GM10248 (cell line): Measurements from ENCODE around the gene GLRA1.

ENCODE experiments used
- CTCF ChIA-PET: fragments of 300-600 bp; sonication (Branson Sonifier 250); formaldehyde crosslinking; extraction: SDS; loops from one replicate; lab custom pipeline; 2021; ENCODE audit warnings: antibody characterized with exemption; lab: Yijun Ruan, JAX
- POLR2A ChIA-PET: fragments of 350-650 bp; sonication (Branson Sonifier 250); formaldehyde crosslinking; extraction: SDS; loops from one replicate; lab custom pipeline; 2020; ENCODE audit warnings: antibody characterized with exemption; lab: Yijun Ruan, JAX
- DNase-seq: peaks from one replicate; pipeline ENCODE4 v3.0.0; 2012; ENCODE audit errors: extremely low spot score
- TF ChIP-seq, protein P1 (sequence below): IDR thresholded peaks from 2 replicates; pipeline ENCODE4 v1.5.1; 2012; ENCODE audit warnings: mild to moderate bottlenecking, low read depth; ENCODE audit errors: extremely low read depth, missing control alignments, control extremely low read depth

The GLRA1 gene

DNA sequence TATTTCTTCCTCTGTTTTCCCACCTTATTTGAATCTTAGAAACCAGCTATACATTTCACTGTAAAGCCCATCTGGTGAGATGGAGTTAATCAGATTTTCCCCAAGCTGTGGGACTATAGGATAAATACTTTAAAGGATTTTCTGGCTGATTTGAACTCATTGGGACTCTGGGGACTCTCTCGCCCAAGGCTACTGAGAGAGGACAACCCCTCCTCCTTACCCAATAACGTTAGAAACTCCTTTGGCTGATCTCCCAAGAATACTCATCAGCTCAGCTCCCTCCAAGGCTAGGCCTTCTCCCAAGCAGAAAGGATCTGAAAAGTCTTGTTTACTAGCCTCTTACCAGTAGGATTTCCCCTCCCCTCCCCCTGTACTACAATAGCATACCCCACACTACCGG is 1.5 kb upstream of the GLRA1 start:
- no peak for DNase-seq
- ChIA-PET POLR2A (no interaction called here), CTCF (no interaction called here)
- TF ChIP-seq, protein P1, sequence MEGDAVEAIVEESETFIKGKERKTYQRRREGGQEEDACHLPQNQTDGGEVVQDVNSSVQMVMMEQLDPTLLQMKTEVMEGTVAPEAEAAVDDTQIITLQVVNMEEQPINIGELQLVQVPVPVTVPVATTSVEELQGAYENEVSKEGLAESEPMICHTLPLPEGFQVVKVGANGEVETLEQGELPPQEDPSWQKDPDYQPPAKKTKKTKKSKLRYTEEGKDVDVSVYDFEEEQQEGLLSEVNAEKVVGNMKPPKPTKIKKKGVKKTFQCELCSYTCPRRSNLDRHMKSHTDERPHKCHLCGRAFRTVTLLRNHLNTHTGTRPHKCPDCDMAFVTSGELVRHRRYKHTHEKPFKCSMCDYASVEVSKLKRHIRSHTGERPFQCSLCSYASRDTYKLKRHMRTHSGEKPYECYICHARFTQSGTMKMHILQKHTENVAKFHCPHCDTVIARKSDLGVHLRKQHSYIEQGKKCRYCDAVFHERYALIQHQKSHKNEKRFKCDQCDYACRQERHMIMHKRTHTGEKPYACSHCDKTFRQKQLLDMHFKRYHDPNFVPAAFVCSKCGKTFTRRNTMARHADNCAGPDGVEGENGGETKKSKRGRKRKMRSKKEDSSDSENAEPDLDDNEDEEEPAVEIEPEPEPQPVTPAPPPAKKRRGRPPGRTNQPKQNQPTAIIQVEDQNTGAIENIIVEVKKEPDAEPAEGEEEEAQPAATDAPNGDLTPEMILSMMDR, result no peak

DNA sequence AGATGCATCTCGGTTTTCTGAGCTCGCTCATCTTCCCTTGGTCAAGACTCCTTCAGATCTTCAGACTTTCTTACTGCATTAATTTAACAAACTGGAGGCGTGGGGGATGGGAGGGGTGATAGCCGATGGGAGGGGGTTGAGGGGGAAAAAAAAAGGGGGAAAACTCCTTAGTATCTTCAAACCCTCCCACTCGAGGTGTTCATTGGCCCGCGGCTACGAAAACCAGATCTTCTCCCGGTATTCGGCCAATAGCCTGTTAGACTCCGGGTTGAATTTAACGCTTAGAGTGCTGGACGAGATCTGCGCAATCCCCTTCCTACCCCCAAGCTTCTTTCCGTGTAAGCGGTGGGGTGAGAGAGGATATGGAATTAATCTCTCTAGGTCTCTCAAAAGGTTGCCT is 689 bp upstream of the GLRA1 start:
- DNase-seq, result no peak
- CTCF ChIA-PET, result no interaction called here
- TF ChIP-seq, protein P1, result no peak
- POLR2A ChIA-PET, result no interaction called here

DNA sequence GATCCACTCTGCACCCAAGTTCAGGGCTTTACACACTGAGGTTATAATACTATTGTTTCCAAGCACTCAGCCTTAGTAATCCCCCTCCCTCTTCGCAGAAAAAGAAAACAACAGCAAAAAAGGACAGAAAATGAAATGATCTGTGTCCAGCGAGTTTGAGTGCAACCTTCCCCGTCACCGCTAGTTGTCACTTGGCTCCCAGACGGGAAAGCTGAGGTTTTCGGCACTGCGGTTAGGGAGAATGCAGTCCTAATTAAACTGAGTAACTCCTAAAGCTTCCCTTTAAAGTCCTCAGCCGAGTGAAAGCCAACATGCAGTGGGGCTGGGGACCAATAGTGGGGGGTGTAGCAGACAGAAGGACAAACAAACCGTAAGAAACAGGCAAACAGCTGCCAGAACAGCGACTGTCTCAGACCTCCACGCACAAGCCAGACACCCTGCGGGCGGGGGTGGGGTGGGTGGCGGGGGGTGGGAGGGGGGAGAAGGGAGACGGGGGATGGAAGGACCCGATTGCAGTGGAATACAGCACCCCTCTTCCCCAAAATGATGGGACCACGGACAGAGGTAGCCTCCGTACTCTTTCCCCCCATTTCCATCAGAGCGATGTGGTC is 680 bp downstream of the GLRA1 start:
- TF ChIP-seq, protein P1, result no peak
- DNase-seq, result no peak
- ChIA-PET CTCF (no interaction called here), POLR2A (no interaction called here)

DNA sequence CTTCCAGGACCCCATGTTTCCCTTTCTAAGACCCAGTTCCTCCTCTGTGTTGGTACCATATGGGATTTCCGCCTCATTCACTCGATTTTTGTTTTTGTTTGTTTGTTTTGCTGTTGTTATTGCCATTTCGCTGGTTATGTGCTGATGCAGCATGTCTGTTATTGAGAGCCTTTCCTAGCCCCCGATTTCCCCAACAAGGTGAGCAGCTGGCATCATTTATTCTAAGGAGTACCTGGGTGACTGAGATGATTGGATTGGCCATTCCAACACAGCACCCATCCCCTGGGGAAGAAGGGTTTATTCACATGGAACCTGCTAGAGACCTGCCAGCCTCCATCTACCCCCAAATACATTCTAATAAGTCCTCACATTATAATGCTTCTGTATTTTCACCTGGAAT is 2.7 kb downstream of the GLRA1 start:
- CTCF ChIA-PET, result no interaction called here
- TF ChIP-seq, protein P1, result no peak
- DNase-seq, result no peak

DNA sequence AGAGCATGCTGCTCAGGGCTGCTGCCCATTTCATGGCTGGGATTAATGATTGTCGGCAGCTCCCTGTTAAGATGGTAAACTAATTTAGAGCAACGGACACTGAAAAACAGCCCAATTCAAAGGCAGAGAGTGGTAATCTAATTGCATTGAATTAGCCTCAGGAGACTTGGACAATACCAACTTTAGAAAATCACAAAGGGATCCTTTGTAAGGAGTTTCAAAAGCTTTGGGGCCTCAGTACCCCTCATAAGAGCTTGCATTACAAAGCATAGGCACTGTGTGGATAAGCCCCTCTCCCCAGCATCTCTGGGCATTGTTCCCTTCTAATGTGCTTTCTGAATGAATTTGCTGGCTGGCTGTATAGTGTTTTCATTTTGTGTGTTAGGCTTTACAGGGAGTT is 6.7 kb downstream of the GLRA1 start:
- POLR2A ChIA-PET, result no interaction called here
- TF ChIP-seq, protein P1, result no peak
- CTCF ChIA-PET, result interaction anchor here (1.0 to 4.4 kb wide), 3 partner anchors 11 to 93 kb away, joined by 3 to 24 read pairs (median 6); no protein-coding TSS in a partner anchor
- DNase-seq, result no peak

More for the DNA sequence above, 2.7 kb downstream of the GLRA1 start:
- POLR2A ChIA-PET, result no interaction called here

DNA sequence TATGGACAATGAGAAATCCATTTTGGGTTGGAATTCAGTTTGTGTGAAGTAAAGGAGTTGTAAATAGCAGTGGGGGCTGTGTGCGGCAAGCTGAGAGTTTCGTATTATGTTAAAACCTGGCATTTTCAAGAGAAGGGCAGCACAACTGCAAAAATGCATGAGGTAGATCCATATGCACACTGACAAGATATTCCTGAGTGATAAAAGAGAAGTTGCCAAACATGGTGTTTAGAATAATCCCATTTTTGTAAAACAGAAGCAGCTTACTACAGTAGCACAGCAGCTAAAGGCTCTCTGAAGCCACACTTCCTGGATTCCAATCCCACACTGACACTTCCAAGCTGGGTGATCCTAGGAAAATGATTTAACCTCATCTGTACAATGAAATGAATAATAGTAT is 11.2 kb downstream of the GLRA1 start:
- ChIA-PET POLR2A (no interaction called here), CTCF (interaction anchor here (1.4 kb wide), 1 partner anchor 436 kb away, joined by 3 read pairs; no protein-coding TSS in a partner anchor)
- DNase-seq, result no peak
- TF ChIP-seq, protein P1, result no peak
